Activated CD8-positive, alpha-beta T cell treated with anti-CD3 and anti-CD28 coated beads, Interleukin-2, amount 10 ng/mL, durations not matched to agents 7 days and 5 days (primary cell): ENCODE measurements around the gene SBF2. TPM values are rescaled to one million over a fixed set of nuclear protein-coding genes. Genes with fewer than 3 reads are reported as not detected.

Source experiments
- ATAC-seq: fragments of 150-1000 bp; cut with Tn5 transposase; one replicate; pipeline ENCODE4 v1.10.0; 2021; ENCODE audit warnings: moderate library complexity
- CTCF ChIA-PET: fragments of 350-600 bp; sonication (Branson Sonifier 250); formaldehyde crosslinking; loops from one replicate; lab custom pipeline; 2021; ENCODE audit warnings: antibody characterized with exemption; lab: Charles Lee
- POLR2A ChIA-PET: fragments of 350-600 bp; sonication (Branson Sonifier 250); formaldehyde crosslinking; loops from one replicate; lab custom pipeline; 2021; ENCODE audit warnings: antibody characterized with exemption; lab: Charles Lee
- DNase-seq: peaks from one replicate; pipeline ENCODE4 v3.0.0-alpha.2; 2020
- H3K27ac Mint-ChIP-seq: one replicate; pipeline ENCODE4 v1.8.0; 2021; ENCODE audit warnings: mild to moderate bottlenecking, mixed read lengths
- H3K27me3 Mint-ChIP-seq: one replicate; pipeline ENCODE4 v1.8.0; 2021; ENCODE audit warnings: low read depth, mixed read lengths
- H3K36me3 Mint-ChIP-seq: one replicate; pipeline ENCODE4 v1.8.0; 2021; ENCODE audit warnings: low read depth, mixed read lengths
- H3K4me1 Mint-ChIP-seq: one replicate; pipeline ENCODE4 v1.8.0; 2021; ENCODE audit warnings: low read depth, mixed read lengths
- H3K4me3 Mint-ChIP-seq: one replicate; pipeline ENCODE4 v1.8.0; 2021; ENCODE audit warnings: mild to moderate bottlenecking, mixed read lengths
- H3K9me3 Mint-ChIP-seq: one replicate; pipeline ENCODE4 v1.8.0; 2022; ENCODE audit warnings: mixed read lengths; ENCODE audit not compliant: insufficient read depth
- total RNA-seq, 2 experiments: library from RNA; stranded (reverse); gene quantifications; one replicate each; pipeline ENCODE4 v1.2.3, GENCODE V29; 2021

SBF2 gene
- total RNA-seq, 2 experiments from 2014 or later, result 5.1 to 5.9 TPM

- Mint-ChIP-seq H3K27me3 (no peaks in the 10 kb centered on the region), H3K9me3 (no peaks in the 10 kb centered on the region), H3K4me1 (peaks cover 3% of the 10 kb centered on the region), H3K36me3 (no peaks in the 10 kb centered on the region), H3K4me3 (no peak overlapping the region), H3K27ac (no peak overlapping the region)
- DNase-seq (peak; percentile 44), ATAC-seq (peak; percentile 60)
- CTCF ChIA-PET, result interaction anchor here (0.6 to 2.8 kb wide), 30 partner anchors 9 to 438 kb away, joined by 3 to 42 read pairs (median 3); partner anchors contain the start of gene ADM
- POLR2A ChIA-PET, result interaction anchor here (1.0 kb wide), 1 partner anchor 213 kb away, joined by 3 read pairs; no protein-coding TSS in a partner anchor
These were observed 321.0 kb downstream of the SBF2 start for GRCh38 chr11:9972989-9973388.

- Mint-ChIP-seq H3K27ac (no peak overlapping the region), H3K4me3 (no peak overlapping the region), H3K27me3 (no peaks in the 10 kb centered on the region), H3K9me3 (no peaks in the 10 kb centered on the region), H3K36me3 (no peaks in the 10 kb centered on the region), H3K4me1 (peaks cover 3% of the 10 kb centered on the region)
- no peak for DNase-seq
- CTCF ChIA-PET, result interaction anchor here (0.8 to 2.8 kb wide), 8 partner anchors 97 to 359 kb away, joined by 3 to 42 read pairs (median 7); partner anchors contain the start of gene ADM
- POLR2A ChIA-PET, result no interaction called here
- no peak for ATAC-seq
These were observed 322.1 kb downstream of the SBF2 start for GRCh38 chr11:9971894-9972293.

DNA sequence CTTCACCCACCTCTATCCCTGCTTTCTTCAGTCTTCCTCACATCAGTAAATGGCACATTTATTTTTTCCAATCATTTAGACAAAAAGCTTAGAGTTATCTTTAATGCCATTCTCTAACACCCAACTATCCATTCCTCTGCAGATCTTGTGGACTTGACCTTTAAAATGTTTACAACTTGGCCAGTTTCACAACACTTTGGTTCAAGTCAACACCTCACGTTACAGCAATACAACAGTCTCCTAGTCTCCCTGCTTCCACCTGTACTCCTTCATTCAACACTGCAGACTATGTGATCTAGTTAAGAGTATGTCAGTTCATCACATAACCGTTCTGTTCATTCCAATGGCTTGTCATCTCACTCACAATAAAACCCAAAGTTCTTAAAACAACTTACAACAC, 325.0 kb downstream of the SBF2 start:
- no peaks in the 10 kb centered on the region for H3K36me3 Mint-ChIP-seq
- no peaks in the 10 kb centered on the region for H3K27me3 Mint-ChIP-seq
- no peak for DNase-seq
- H3K9me3 Mint-ChIP-seq, result no peaks in the 10 kb centered on the region
- no peak overlapping the region for H3K27ac Mint-ChIP-seq
- no peak for ATAC-seq
- ChIA-PET POLR2A (no interaction called here), CTCF (interaction anchor here (0.8 to 1.5 kb wide), 3 partner anchors 107 to 238 kb away, joined by 3 to 4 read pairs (median 3); no protein-coding TSS in a partner anchor)
- peaks cover 3% of the 10 kb centered on the region for H3K4me1 Mint-ChIP-seq
- no peak overlapping the region for H3K4me3 Mint-ChIP-seq

- DNase-seq (no peak), ATAC-seq (no peak)
- no peaks in the 10 kb centered on the region for H3K4me1 Mint-ChIP-seq
- no peak overlapping the region for H3K4me3 Mint-ChIP-seq
- POLR2A ChIA-PET, result no interaction called here
- no peaks in the 10 kb centered on the region for H3K36me3 Mint-ChIP-seq
- H3K27me3 Mint-ChIP-seq, result no peaks in the 10 kb centered on the region
- no peak overlapping the region for H3K27ac Mint-ChIP-seq
- no peaks in the 10 kb centered on the region for H3K9me3 Mint-ChIP-seq
- CTCF ChIA-PET, result interaction anchor here (0.7 to 0.8 kb wide), 2 partner anchors 10 to 428 kb away, joined by 3 read pairs; no protein-coding TSS in a partner anchor
These were observed 331.3 kb downstream of the SBF2 start for GRCh38 chr11:9962722-9963121.

- Mint-ChIP-seq H3K4me3 (no peak overlapping the region), H3K27me3 (no peaks in the 10 kb centered on the region), H3K36me3 (no peaks in the 10 kb centered on the region), H3K9me3 (no peaks in the 10 kb centered on the region), H3K27ac (no peak overlapping the region), H3K4me1 (no peaks in the 10 kb centered on the region)
- ATAC-seq, result no peak
- ChIA-PET POLR2A (no interaction called here), CTCF (interaction anchor here (0.9 kb wide), 1 partner anchor 16 kb away, joined by 3 read pairs; no protein-coding TSS in a partner anchor)
- DNase-seq, result no peak
These were observed 336.9 kb downstream of the SBF2 start for GRCh38 chr11:9957072-9957471.

DNA sequence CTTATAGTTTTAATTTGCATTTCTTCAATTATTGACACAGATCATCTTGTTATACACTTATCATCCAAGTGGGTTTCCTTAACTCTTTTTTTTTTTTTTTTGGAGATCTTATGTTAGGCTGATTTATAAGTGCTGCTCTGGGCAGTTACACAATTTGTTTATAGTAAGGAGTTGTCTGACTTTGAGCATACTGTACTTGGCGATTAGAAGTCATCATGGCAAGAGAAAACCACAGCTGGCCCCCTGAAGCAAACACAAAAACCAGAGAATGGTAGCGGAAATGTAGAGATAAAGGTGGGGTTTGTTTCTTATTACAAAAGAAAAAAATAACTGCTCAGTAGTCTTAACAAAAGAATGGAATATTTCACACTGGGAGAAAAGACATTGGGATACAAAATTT, 337.5 kb downstream of the SBF2 start:
- Mint-ChIP-seq H3K9me3 (no peaks in the 10 kb centered on the region), H3K4me1 (no peaks in the 10 kb centered on the region), H3K27me3 (no peaks in the 10 kb centered on the region), H3K4me3 (no peak overlapping the region), H3K27ac (no peak overlapping the region), H3K36me3 (no peaks in the 10 kb centered on the region)
- no peak for ATAC-seq
- ChIA-PET CTCF (interaction anchor here (0.9 kb wide), 1 partner anchor 16 kb away, joined by 3 read pairs; no protein-coding TSS in a partner anchor), POLR2A (no interaction called here)
- DNase-seq, result no peak

DNA sequence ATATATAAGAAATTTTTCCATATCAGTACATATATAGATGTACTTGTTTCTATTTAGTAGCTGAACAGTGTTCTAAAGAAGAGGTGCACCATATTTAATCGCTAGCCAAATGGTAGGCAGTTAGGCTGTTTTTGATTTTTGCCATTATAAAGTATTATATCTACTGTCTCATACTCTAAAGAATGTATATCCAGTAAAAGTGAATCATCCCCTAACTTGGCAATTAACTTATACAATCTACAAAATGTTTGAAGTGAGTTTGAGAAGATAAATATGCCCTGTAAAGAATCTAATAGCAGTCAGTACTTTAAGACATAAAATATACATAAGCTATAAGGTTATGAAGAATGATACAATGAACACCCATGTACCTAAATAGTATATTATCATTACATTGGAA, 338.6 kb downstream of the SBF2 start:
- no peaks in the 10 kb centered on the region for H3K27me3 Mint-ChIP-seq
- H3K4me3 Mint-ChIP-seq, result no peak overlapping the region
- CTCF ChIA-PET, result no interaction called here
- no peak overlapping the region for H3K27ac Mint-ChIP-seq
- H3K9me3 Mint-ChIP-seq, result no peaks in the 10 kb centered on the region
- H3K36me3 Mint-ChIP-seq, result no peaks in the 10 kb centered on the region
- POLR2A ChIA-PET, result no interaction called here
- no peaks in the 10 kb centered on the region for H3K4me1 Mint-ChIP-seq
- DNase-seq (no peak), ATAC-seq (no peak)

- DNase-seq (no peak), ATAC-seq (no peak)
- Mint-ChIP-seq H3K27me3 (no peaks in the 10 kb centered on the region), H3K4me1 (no peaks in the 10 kb centered on the region), H3K9me3 (no peaks in the 10 kb centered on the region), H3K4me3 (no peak overlapping the region), H3K36me3 (no peaks in the 10 kb centered on the region), H3K27ac (no peak overlapping the region)
- CTCF ChIA-PET, result no interaction called here
- POLR2A ChIA-PET, result no interaction called here
These were observed 339.9 kb downstream of the SBF2 start for GRCh38 chr11:9953994-9954626.

DNA sequence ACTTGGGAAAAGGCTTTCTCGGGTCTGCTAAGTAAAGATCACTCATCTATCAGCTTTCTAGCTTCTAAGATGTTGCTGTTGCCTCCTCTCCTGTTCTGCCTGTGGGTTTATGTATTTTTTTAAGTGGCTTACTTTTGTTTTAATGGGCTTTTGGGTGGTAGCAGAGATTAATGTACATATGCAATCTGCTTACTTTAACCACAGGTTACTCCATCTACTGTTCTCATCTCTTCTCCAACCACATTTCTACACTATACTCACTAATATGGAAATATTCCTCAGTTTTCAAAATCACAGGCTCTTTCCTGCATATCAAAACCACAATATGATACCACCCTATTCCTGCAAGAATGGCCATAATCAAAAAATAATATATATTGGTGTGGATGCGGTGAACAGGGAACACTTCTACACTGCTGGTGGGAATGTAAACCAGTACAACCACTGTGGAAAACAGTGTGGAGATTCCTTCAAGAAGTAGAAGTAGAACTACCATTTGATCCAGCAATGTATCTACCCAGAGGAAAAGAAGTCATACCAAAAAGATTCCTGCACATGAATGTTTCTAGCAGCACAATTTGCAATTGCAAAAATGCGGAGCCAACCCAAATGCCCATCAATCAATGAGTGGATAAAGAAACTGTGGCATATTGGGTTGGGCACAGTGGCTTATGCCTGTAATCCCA, 341.4 kb downstream of the SBF2 start:
- DNase-seq (no peak), ATAC-seq (no peak)
- ChIA-PET CTCF (no interaction called here), POLR2A (no interaction called here)
- H3K27ac Mint-ChIP-seq, result no peak overlapping the region
- no peak overlapping the region for H3K4me3 Mint-ChIP-seq
- H3K4me1 Mint-ChIP-seq, result no peaks in the 10 kb centered on the region
- no peaks in the 10 kb centered on the region for H3K27me3 Mint-ChIP-seq
- no peaks in the 10 kb centered on the region for H3K9me3 Mint-ChIP-seq
- no peaks in the 10 kb centered on the region for H3K36me3 Mint-ChIP-seq

GRCh38 chr11:9951807-9952206, 342.2 kb downstream of the SBF2 start:
- ATAC-seq (no peak), DNase-seq (no peak)
- ChIA-PET POLR2A (no interaction called here), CTCF (interaction anchor here (1.0 kb wide), 2 partner anchors 21 to 194 kb away, joined by 3 read pairs; no protein-coding TSS in a partner anchor)
- Mint-ChIP-seq H3K9me3 (no peaks in the 10 kb centered on the region), H3K36me3 (no peaks in the 10 kb centered on the region), H3K4me1 (no peaks in the 10 kb centered on the region), H3K27ac (no peak overlapping the region), H3K27me3 (no peaks in the 10 kb centered on the region), H3K4me3 (no peak overlapping the region)

- ChIA-PET POLR2A (no interaction called here), CTCF (no interaction called here)
- Mint-ChIP-seq H3K9me3 (no peaks in the 10 kb centered on the region), H3K4me1 (no peaks in the 10 kb centered on the region), H3K27ac (no peak overlapping the region), H3K27me3 (no peaks in the 10 kb centered on the region), H3K4me3 (no peak overlapping the region), H3K36me3 (no peaks in the 10 kb centered on the region)
- no peak for ATAC-seq
- no peak for DNase-seq
These were observed 343.6 kb downstream of the SBF2 start for GRCh38 chr11:9950462-9950861.

GRCh38 chr11:9947231-9947864, 346.7 kb downstream of the SBF2 start:
- Mint-ChIP-seq H3K4me1 (no peaks in the 10 kb centered on the region), H3K27ac (no peak overlapping the region), H3K36me3 (no peaks in the 10 kb centered on the region), H3K4me3 (no peak overlapping the region), H3K9me3 (no peaks in the 10 kb centered on the region), H3K27me3 (no peaks in the 10 kb centered on the region)
- DNase-seq (no peak), ATAC-seq (no peak)
- CTCF ChIA-PET, result no interaction called here
- POLR2A ChIA-PET, result no interaction called here
